ENCODE results near the gene TMEM37. TPM values are rescaled to one million over a fixed set of nuclear protein-coding genes. Genes with fewer than 3 reads are reported as not detected.

TMEM37 gene
- total and polyA plus RNA-seq, 2 of the 13 experiments (the other 11 are each of a cell fraction or from before 2014, with no cell fraction given): 37.7 to 115 TPM

DNA sequence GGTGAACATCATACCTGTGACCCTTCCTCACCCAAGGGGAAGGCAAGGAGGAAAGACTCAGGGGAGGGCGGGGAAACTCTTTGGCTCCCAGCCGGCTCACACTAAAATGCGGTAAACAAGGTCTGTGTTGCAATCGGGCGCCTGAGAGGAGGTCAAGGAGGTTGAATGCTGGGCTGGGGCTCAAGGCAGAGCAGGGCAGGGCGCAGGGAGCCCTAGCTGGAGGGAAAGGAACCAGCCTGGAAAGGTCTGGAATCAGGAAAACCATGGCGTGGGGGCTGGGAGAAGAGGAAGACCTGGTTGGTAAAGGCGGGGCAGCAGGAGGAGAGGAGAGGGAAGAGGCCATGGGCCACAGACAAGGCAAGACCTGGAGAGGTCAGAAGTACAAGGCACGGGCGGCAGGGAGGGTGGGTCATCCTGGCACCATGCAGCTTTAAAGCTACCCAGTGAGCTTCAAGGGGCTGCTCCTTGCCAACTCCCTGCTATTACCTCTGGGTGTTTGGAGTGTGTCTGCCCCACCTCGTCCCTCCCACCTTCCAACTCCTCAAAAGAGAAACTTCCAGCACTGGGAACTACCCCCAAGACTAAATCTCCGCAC lies 4.8 kb upstream of the TMEM37 start (continued):
- TF ChIP-seq ZNF747 (CRISPR knock-in tag; IDR thresholded peaks at IDR 0.05; ENCODE audit: borderline replicate concordance) (no peak), KAT7 (CRISPR knock-in tag; IDR thresholded peaks at IDR 0.05; ENCODE audit: borderline replicate concordance) (no peak), RORA (CRISPR knock-in tag; IDR thresholded peaks at IDR 0.05) (no peak), ZNF746 (CRISPR knock-in tag; IDR thresholded peaks at IDR 0.05) (0 out of 2 replicates have a peak, but pooled peaks have one; percentile 39), ZNF709 (CRISPR knock-in tag; IDR thresholded peaks at IDR 0.05) (0 out of 2 replicates have a peak, but pooled peaks have one; percentile 39), SRSF4 (IDR thresholded peaks at IDR 0.05; ENCODE audit: low read depth, low read length, poor library complexity, severe bottlenecking) (no peak), PITX1 (CRISPR knock-in tag; IDR thresholded peaks at IDR 0.05) (peak; percentile 75), ZNF101 (CRISPR knock-in tag; IDR thresholded peaks at IDR 0.05; ENCODE audit: borderline replicate concordance, low read depth) (no peak), RFX1 (IDR thresholded peaks at IDR 0.05) (no peak), ZNF331 (CRISPR knock-in tag; IDR thresholded peaks at IDR 0.05) (peak; percentile 24; the same call in 1 of the 2 replicates), HOXA3 (CRISPR knock-in tag; IDR thresholded peaks at IDR 0.05) (peak; percentile 60; the same call in 1 of the 2 replicates), ZNF879 (CRISPR knock-in tag; IDR thresholded peaks at IDR 0.05) (no peak), ZNF556 (CRISPR knock-in tag; IDR thresholded peaks at IDR 0.05; ENCODE audit: borderline replicate concordance) (0 out of 2 replicates have a peak, but pooled peaks have one; percentile 38), ZNF431 (CRISPR knock-in tag; IDR thresholded peaks at IDR 0.05; ENCODE audit: borderline replicate concordance, low read depth) (no peak), SKI (IDR thresholded peaks at IDR 0.05; ENCODE audit: partially characterized antibody) (peak; percentile 67), ZNF777 (CRISPR knock-in tag; IDR thresholded peaks at IDR 0.05) (0 out of 2 replicates have a peak, but pooled peaks have one; percentile 29), EED (CRISPR knock-in tag; IDR thresholded peaks at IDR 0.05) (no peak), CCDC6 (CRISPR knock-in tag; IDR thresholded peaks at IDR 0.05) (0 out of 2 replicates have a peak, but pooled peaks have one; percentile 74), ELF1 (CRISPR knock-in tag; IDR thresholded peaks at IDR 0.05) (no peak), SALL1 (CRISPR knock-in tag; IDR thresholded peaks at IDR 0.05) (peak; percentile 87), ATF7-NPFF (CRISPR knock-in tag; IDR thresholded peaks at IDR 0.05; ENCODE audit: low read depth) (no peak), TGIF2 (CRISPR knock-in tag; IDR thresholded peaks at IDR 0.05) (no peak; the same call in 1 of the 2 replicates), NR2F1 (CRISPR knock-in tag; IDR thresholded peaks at IDR 0.05) (peak; percentile 76 to 96), FOSL2 (CRISPR knock-in tag; IDR thresholded peaks at IDR 0.05) (peak; percentile 65; the same call in 1 of the 2 replicates)
- TF ChIP-seq, protein P1, sequence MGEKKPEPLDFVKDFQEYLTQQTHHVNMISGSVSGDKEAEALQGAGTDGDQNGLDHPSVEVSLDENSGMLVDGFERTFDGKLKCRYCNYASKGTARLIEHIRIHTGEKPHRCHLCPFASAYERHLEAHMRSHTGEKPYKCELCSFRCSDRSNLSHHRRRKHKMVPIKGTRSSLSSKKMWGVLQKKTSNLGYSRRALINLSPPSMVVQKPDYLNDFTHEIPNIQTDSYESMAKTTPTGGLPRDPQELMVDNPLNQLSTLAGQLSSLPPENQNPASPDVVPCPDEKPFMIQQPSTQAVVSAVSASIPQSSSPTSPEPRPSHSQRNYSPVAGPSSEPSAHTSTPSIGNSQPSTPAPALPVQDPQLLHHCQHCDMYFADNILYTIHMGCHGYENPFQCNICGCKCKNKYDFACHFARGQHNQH (CRISPR knock-in tag; IDR thresholded peaks at IDR 0.05): peak; percentile 48; the same call in 1 of the 2 replicates
- TF ChIP-seq, protein P2, sequence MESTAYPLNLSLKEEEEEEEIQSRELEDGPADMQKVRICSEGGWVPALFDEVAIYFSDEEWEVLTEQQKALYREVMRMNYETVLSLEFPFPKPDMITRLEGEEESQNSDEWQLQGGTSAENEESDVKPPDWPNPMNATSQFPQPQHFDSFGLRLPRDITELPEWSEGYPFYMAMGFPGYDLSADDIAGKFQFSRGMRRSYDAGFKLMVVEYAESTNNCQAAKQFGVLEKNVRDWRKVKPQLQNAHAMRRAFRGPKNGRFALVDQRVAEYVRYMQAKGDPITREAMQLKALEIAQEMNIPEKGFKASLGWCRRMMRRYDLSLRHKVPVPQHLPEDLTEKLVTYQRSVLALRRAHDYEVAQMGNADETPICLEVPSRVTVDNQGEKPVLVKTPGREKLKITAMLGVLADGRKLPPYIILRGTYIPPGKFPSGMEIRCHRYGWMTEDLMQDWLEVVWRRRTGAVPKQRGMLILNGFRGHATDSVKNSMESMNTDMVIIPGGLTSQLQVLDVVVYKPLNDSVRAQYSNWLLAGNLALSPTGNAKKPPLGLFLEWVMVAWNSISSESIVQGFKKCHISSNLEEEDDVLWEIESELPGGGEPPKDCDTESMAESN (CRISPR knock-in tag; conservative IDR thresholded peaks at IDR 0.05): 0 out of 2 replicates have a peak, but pooled peaks have one; percentile 53
- TF ChIP-seq, protein P3, sequence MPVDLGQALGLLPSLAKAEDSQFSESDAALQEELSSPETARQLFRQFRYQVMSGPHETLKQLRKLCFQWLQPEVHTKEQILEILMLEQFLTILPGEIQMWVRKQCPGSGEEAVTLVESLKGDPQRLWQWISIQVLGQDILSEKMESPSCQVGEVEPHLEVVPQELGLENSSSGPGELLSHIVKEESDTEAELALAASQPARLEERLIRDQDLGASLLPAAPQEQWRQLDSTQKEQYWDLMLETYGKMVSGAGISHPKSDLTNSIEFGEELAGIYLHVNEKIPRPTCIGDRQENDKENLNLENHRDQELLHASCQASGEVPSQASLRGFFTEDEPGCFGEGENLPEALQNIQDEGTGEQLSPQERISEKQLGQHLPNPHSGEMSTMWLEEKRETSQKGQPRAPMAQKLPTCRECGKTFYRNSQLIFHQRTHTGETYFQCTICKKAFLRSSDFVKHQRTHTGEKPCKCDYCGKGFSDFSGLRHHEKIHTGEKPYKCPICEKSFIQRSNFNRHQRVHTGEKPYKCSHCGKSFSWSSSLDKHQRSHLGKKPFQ (CRISPR knock-in tag; IDR thresholded peaks at IDR 0.05; ENCODE audit: insufficient replicate concordance): peak; percentile 71

All from HepG2 (cell line).